ENCODE measurements around the gene PDE4D.

DNA sequence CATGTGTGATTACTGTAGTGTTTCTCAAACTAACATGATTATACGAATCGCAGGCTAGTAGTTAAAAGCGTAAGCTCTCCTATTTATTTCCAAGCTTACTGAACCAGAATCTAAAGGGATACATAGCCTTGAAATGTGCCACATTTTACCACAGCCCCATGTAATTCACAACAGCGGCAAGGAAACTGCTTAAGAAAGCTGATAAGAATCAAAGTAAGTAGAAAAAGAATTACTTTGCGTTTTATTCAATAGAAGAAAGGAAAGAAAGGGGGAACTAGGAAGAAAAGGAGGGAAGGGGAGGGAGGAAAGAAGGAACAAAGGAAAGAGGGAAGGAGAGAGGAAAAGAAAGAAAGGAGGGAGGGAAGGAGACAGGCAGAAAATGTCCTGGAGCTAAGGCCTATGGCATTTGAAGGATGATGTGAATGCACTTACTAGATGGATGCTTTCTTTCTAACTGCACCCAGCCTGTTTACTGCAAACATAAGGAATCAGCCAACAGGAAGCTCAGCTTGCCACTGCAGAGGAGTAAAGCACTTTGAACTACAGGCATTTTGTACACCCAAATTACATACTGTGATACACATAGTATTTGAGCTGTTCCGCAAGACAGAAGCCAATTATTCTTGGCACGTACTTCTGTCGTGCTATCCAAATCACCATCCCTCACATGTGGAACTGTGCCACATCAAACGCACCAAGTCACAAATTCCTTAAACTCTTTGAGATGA is 789.0 kb downstream of the PDE4D start:
- TF ChIP-seq CTCF (IDR thresholded peaks at IDR 0.05): no peak
- no peak for TF ChIP-seq EP300 (IDR thresholded peaks at IDR 0.05)

Measured in tibial nerve (tissue), 4 donors.